IPS-20b (cell line): ENCODE measurements around the gene ZSCAN20.

Experiments
- H3K27ac ChIP-seq: one replicate; pipeline ENCODE4 v1.5.1; 2013; ENCODE audit warnings: low read length
- H3K27me3 ChIP-seq: 2 replicates; pipeline ENCODE4 v1.6.1; 2013; ENCODE audit warnings: mild to moderate bottlenecking, low read length, inconsistent platforms; ENCODE audit not compliant: insufficient read depth
- H3K36me3 ChIP-seq: 2 replicates; pipeline ENCODE4 v1.6.1; 2013; ENCODE audit warnings: low read depth, mild to moderate bottlenecking, inconsistent platforms, low read length, moderate library complexity; ENCODE audit not compliant: insufficient read depth
- H3K4me1 ChIP-seq: 2 replicates; pipeline ENCODE4 v1.6.1; 2013; ENCODE audit warnings: mild to moderate bottlenecking, control low read depth, inconsistent platforms, low read length, moderate library complexity; ENCODE audit not compliant: insufficient read depth
- H3K4me3 ChIP-seq: 2 replicates; pipeline ENCODE4 v1.5.1; 2013; ENCODE audit warnings: mild to moderate bottlenecking, low read length, inconsistent platforms
- H3K9ac ChIP-seq: 2 replicates; pipeline ENCODE4 v1.6.1; 2013; ENCODE audit warnings: low read depth, mild to moderate bottlenecking, inconsistent platforms, low read length, moderate library complexity
- H3K9me3 ChIP-seq: 2 replicates; pipeline ENCODE4 v1.6.1; 2013; ENCODE audit warnings: mild to moderate bottlenecking, low read depth, low read length, inconsistent platforms; ENCODE audit not compliant: insufficient read depth

ZSCAN20 gene

GRCh38 chr1:33468531-33468930, 3.9 kb upstream of the ZSCAN20 start:
- no peaks in the 10 kb centered on the region for H3K9me3 ChIP-seq
- H3K4me1 ChIP-seq = peaks cover 8% of the 10 kb centered on the region
- no peaks in the 10 kb centered on the region for H3K36me3 ChIP-seq
- no peak overlapping the region for H3K4me3 ChIP-seq
- no peak overlapping the region for H3K27ac ChIP-seq
- no peak overlapping the region for H3K9ac ChIP-seq
- H3K27me3 ChIP-seq = no peaks in the 10 kb centered on the region; the same call in 1 of the 2 replicates

GRCh38 chr1:33468967-33469366, 3.5 kb upstream of the ZSCAN20 start:
- Histone ChIP-seq H3K27me3 (no peaks in the 10 kb centered on the region; the same call in 1 of the 2 replicates), H3K4me3 (no peak overlapping the region), H3K9me3 (no peaks in the 10 kb centered on the region), H3K27ac (no peak overlapping the region), H3K36me3 (no peaks in the 10 kb centered on the region), H3K4me1 (peaks cover 8% of the 10 kb centered on the region), H3K9ac (no peak overlapping the region)

- peaks cover 8% of the 10 kb centered on the region for H3K4me1 ChIP-seq
- H3K4me3 ChIP-seq = no peak overlapping the region
- no peak overlapping the region for H3K27ac ChIP-seq
- H3K27me3 ChIP-seq = no peaks in the 10 kb centered on the region
- H3K36me3 ChIP-seq = no peaks in the 10 kb centered on the region
- no peaks in the 10 kb centered on the region for H3K9me3 ChIP-seq
- H3K9ac ChIP-seq = no peak overlapping the region
Observed at GRCh38 chr1:33469691-33470090, 2.8 kb upstream of the ZSCAN20 start.

- peaks cover 8% of the 10 kb centered on the region for H3K4me1 ChIP-seq
- H3K9ac ChIP-seq = no peak overlapping the region
- no peak overlapping the region for H3K27ac ChIP-seq
Observed at GRCh38 chr1:33470495-33471012, 1.9 kb upstream of the ZSCAN20 start.

GRCh38 chr1:33471416-33471815, 1.0 kb upstream of the ZSCAN20 start:
- Histone ChIP-seq H3K9ac (no peak overlapping the region), H3K36me3 (no peaks in the 10 kb centered on the region), H3K4me1 (peaks cover 8% of the 10 kb centered on the region), H3K27ac (no peak overlapping the region), H3K27me3 (no peaks in the 10 kb centered on the region), H3K9me3 (no peaks in the 10 kb centered on the region), H3K4me3 (0 out of 2 replicates have a peak overlapping the region, but pooled peaks have one; percentile 84)

More at GRCh38 chr1:33470495-33471012, 1.9 kb upstream of the ZSCAN20 start:
- Histone ChIP-seq H3K9me3 (no peaks in the 10 kb centered on the region), H3K27me3 (no peaks in the 10 kb centered on the region), H3K4me3 (no peak overlapping the region), H3K36me3 (no peaks in the 10 kb centered on the region)

- no peak overlapping the region for H3K27ac ChIP-seq
- H3K36me3 ChIP-seq = no peaks in the 10 kb centered on the region
- H3K4me1 ChIP-seq = peaks cover 8% of the 10 kb centered on the region
- H3K4me3 ChIP-seq = no peak overlapping the region
- H3K9ac ChIP-seq = no peak overlapping the region
- H3K9me3 ChIP-seq = no peaks in the 10 kb centered on the region
- H3K27me3 ChIP-seq = no peaks in the 10 kb centered on the region
Observed at GRCh38 chr1:33473900-33474299, 1.5 kb downstream of the ZSCAN20 start.

- Histone ChIP-seq H3K27ac (no peak overlapping the region), H3K36me3 (peaks cover 12% of the 10 kb centered on the region), H3K9me3 (no peaks in the 10 kb centered on the region), H3K27me3 (no peaks in the 10 kb centered on the region), H3K9ac (no peak overlapping the region), H3K4me1 (0 out of 2 replicates have a peak, but pooled peaks cover 2% of the 10 kb centered on the region), H3K4me3 (no peak overlapping the region)
Observed at GRCh38 chr1:33477451-33477850, 5.0 kb downstream of the ZSCAN20 start.

- H3K4me3 ChIP-seq = no peak overlapping the region
- H3K4me1 ChIP-seq = no peaks in the 10 kb centered on the region
- no peaks in the 10 kb centered on the region for H3K27me3 ChIP-seq
- H3K9ac ChIP-seq = no peak overlapping the region
- no peak overlapping the region for H3K27ac ChIP-seq
- peaks cover 12% of the 10 kb centered on the region for H3K36me3 ChIP-seq
- H3K9me3 ChIP-seq = no peaks in the 10 kb centered on the region
Observed at GRCh38 chr1:33482412-33482811, 10.0 kb downstream of the ZSCAN20 start.

GRCh38 chr1:33488624-33489023, 16.2 kb downstream of the ZSCAN20 start:
- Histone ChIP-seq H3K9me3 (peaks cover 13% of the 10 kb centered on the region), H3K36me3 (peaks cover 36% of the 10 kb centered on the region), H3K27ac (no peak overlapping the region), H3K27me3 (no peaks in the 10 kb centered on the region), H3K4me3 (no peak overlapping the region), H3K9ac (no peak overlapping the region), H3K4me1 (no peaks in the 10 kb centered on the region)

GRCh38 chr1:33494929-33495328, 22.5 kb downstream of the ZSCAN20 start:
- no peaks in the 10 kb centered on the region for H3K27me3 ChIP-seq
- H3K9me3 ChIP-seq = peaks cover 50% of the 10 kb centered on the region
- H3K27ac ChIP-seq = no peak overlapping the region
- H3K4me3 ChIP-seq = no peak overlapping the region
- H3K4me1 ChIP-seq = no peaks in the 10 kb centered on the region
- H3K36me3 ChIP-seq = peaks cover 57% of the 10 kb centered on the region
- H3K9ac ChIP-seq = no peak overlapping the region

- H3K36me3 ChIP-seq = peaks cover 36% of the 10 kb centered on the region
- H3K27ac ChIP-seq = no peak overlapping the region
- no peaks in the 10 kb centered on the region for H3K27me3 ChIP-seq
- no peaks in the 10 kb centered on the region for H3K4me1 ChIP-seq
- H3K9ac ChIP-seq = no peak overlapping the region
- H3K9me3 ChIP-seq = peaks cover 47% of the 10 kb centered on the region
- H3K4me3 ChIP-seq = no peak overlapping the region
Observed at GRCh38 chr1:33497410-33497809, 25.0 kb downstream of the ZSCAN20 start.

GRCh38 chr1:33500547-33500946, 28.1 kb downstream of the ZSCAN20 start:
- Histone ChIP-seq H3K4me3 (no peak overlapping the region), H3K27me3 (no peaks in the 10 kb centered on the region), H3K36me3 (peaks cover 8% of the 10 kb centered on the region; the same call in 1 of the 2 replicates), H3K9me3 (peaks cover 18% of the 10 kb centered on the region), H3K27ac (no peak overlapping the region), H3K4me1 (no peaks in the 10 kb centered on the region), H3K9ac (no peak overlapping the region)
